UCSD-AML1 (cell line): ENCODE data around the gene EXOSC9.
"Not testable (repeated sequence)": the region's sequence is repeated elsewhere in the genome, so short reads cannot be mapped to it uniquely, and the experiment has no call there.

Source experiments
- DNase-seq: peaks from one replicate; lab custom pipeline; 2025; ENCODE audit not compliant: unreplicated experiment; lab: John Stamatoyannopoulos, UW

Gene EXOSC9

GRCh38 chr4:121800961-121801714, at the start of gene EXOSC9:
Gene EXOSC9 (plus strand): TSS chr4:121801323. CDS start chr4:121801425, 102 bp downstream.
- DNase-seq: peak; percentile 93

- not testable (repeated sequence) for DNase-seq
Measured at GRCh38 chr4:121752142-121752541, 49.0 kb upstream of the EXOSC9 start.

- no peak for DNase-seq
Measured at GRCh38 chr4:121758925-121759568, 42.1 kb upstream of the EXOSC9 start.

GRCh38 chr4:121760205-121760604, 40.9 kb upstream of the EXOSC9 start:
- no peak for DNase-seq

- no peak for DNase-seq
Measured at GRCh38 chr4:121764303-121764701, 36.8 kb upstream of the EXOSC9 start.

GRCh38 chr4:121764702-121765367, 36.3 kb upstream of the EXOSC9 start, which contains the start of gene SMIM43:
Gene SMIM43 (minus strand): TSS chr4:121765164. CDS start chr4:121765105, 59 bp downstream.
- no peak for DNase-seq

GRCh38 chr4:121765368-121765705, 35.8 kb upstream of the EXOSC9 start:
- DNase-seq: no peak

- DNase-seq: no peak
Measured at GRCh38 chr4:121765971-121766538, 35.1 kb upstream of the EXOSC9 start.

- DNase-seq: no peak
Measured at GRCh38 chr4:121767166-121767565, 34.0 kb upstream of the EXOSC9 start.

GRCh38 chr4:121769341-121769740, 31.8 kb upstream of the EXOSC9 start:
- no peak for DNase-seq

- DNase-seq: no peak
Measured at GRCh38 chr4:121771869-121772268, 29.3 kb upstream of the EXOSC9 start.

GRCh38 chr4:121773883-121774282, 27.2 kb upstream of the EXOSC9 start:
- no peak for DNase-seq

GRCh38 chr4:121776610-121777401, 24.3 kb upstream of the EXOSC9 start:
- no peak for DNase-seq

GRCh38 chr4:121777625-121778024, 23.5 kb upstream of the EXOSC9 start:
- no peak for DNase-seq

- DNase-seq: no peak
Measured at GRCh38 chr4:121778991-121779628, 22.0 kb upstream of the EXOSC9 start.

GRCh38 chr4:121783210-121783609, 17.9 kb upstream of the EXOSC9 start:
- no peak for DNase-seq

GRCh38 chr4:121784401-121784800, 16.7 kb upstream of the EXOSC9 start:
- no peak for DNase-seq

- no peak for DNase-seq
Measured at GRCh38 chr4:121784975-121785374, 16.1 kb upstream of the EXOSC9 start.

GRCh38 chr4:121785479-121785878, 15.6 kb upstream of the EXOSC9 start:
- DNase-seq: no peak

- no peak for DNase-seq
Measured at GRCh38 chr4:121786221-121786620, 14.9 kb upstream of the EXOSC9 start.
